HepG2 (cell line): ENCODE measurements around the gene NFKB2. TPM values are rescaled to one million over a fixed set of nuclear protein-coding genes. Genes with fewer than 3 reads are reported as not detected.

ENCODE experiments used
- DZIP1 ChIP-seq: sonication (generic); formaldehyde crosslinking; IDR thresholded peaks from 2 replicates; pipeline ENCODE4 v1.5.0; 2020; ENCODE audit warnings: mild to moderate bottlenecking, missing genetic modification reagents
- ELF3 ChIP-seq: IDR thresholded peaks from 2 replicates; pipeline ENCODE4 v1.6.1; 2016; ENCODE audit warnings: missing genetic modification reagents, missing compliant biosample characterization
- KLF13 ChIP-seq: sonication (generic); formaldehyde crosslinking; IDR thresholded peaks from 2 replicates; pipeline ENCODE4 v1.4.0; 2020; ENCODE audit warnings: mild to moderate bottlenecking, missing genetic modification reagents
- KMT2A ChIP-seq: sonication (generic); formaldehyde crosslinking; IDR thresholded peaks from 2 replicates; pipeline ENCODE4 v1.4.0; 2020; ENCODE audit warnings: missing genetic modification reagents
- PAXIP1 ChIP-seq: sonication (generic); formaldehyde crosslinking; conservative IDR thresholded peaks from 2 replicates; pipeline ENCODE4 v1.4.0; 2020; ENCODE audit warnings: mild to moderate bottlenecking, missing genetic modification reagents, moderate library complexity
- ZBTB40 ChIP-seq, 2 experiments: fragments of 450-650 bp in 1 of 2; sonication (generic) in 1 of 2; formaldehyde crosslinking in 1 of 2; IDR thresholded peaks; 2 replicates each; pipeline versions ENCODE4 v1.6.1 to v1.8.0; 2016 to 2022; ENCODE audit warnings: antibody characterized with exemption in 1 of 2, mild to moderate bottlenecking in 1 of 2, missing genetic modification reagents in 1 of 2
- ZNF180 ChIP-seq: sonication (generic); formaldehyde crosslinking; IDR thresholded peaks from 2 replicates; pipeline ENCODE4 v1.4.0; 2020; ENCODE audit warnings: low read depth, missing genetic modification reagents, borderline replicate concordance
- ZNF20 ChIP-seq: sonication (generic); formaldehyde crosslinking; IDR thresholded peaks from 2 replicates; pipeline ENCODE4 v1.4.0; 2020; ENCODE audit warnings: mild to moderate bottlenecking, moderate library complexity, missing genetic modification reagents
- ZNF33B ChIP-seq: sonication (generic); formaldehyde crosslinking; IDR thresholded peaks from 2 replicates; pipeline ENCODE4 v1.5.1; 2020; ENCODE audit warnings: mild to moderate bottlenecking, missing genetic modification reagents
- ZNF510 ChIP-seq: sonication (generic); formaldehyde crosslinking; IDR thresholded peaks from 2 replicates; pipeline ENCODE4 v1.4.0; 2020; ENCODE audit warnings: low read depth, mild to moderate bottlenecking, missing genetic modification reagents
- ZSCAN22 ChIP-seq: sonication (generic); formaldehyde crosslinking; IDR thresholded peaks from 2 replicates; pipeline ENCODE4 v1.4.0; 2020; ENCODE audit warnings: mild to moderate bottlenecking, missing genetic modification reagents
- polyA plus RNA-seq, 8 experiments: library from polyadenylated mRNA; depleted of rRNA in 3 of 8; stranded (reverse) in 7 of 8; unstranded in 1 of 8; fragments of >200 nt; fragmentation: Illumina TruSeq in 4 of 8; extraction: Trizol in 4 of 8; gene quantifications; 2 replicates each; pipeline versions ENCODE4 v1.2.1 to v1.2.3, GENCODE V29; 2011 to 2016; ENCODE audit warnings: low read depth in 4 of 8, missing spikeins in 1 of 8, mixed read lengths in 1 of 8; ENCODE audit not compliant: insufficient read depth in 1 of 8
- total RNA-seq, 5 experiments: library from RNA; depleted of rRNA; stranded (reverse); fragments of >200 nt; fragmentation: Illumina TruSeq; extraction: Trizol; gene quantifications; 2 replicates each; pipeline ENCODE4 v1.2.3, GENCODE V29; 2016; ENCODE audit warnings: low read depth in 1 of 5

Gene NFKB2
- total and polyA plus RNA-seq, 2 of the 13 experiments (the other 11 are each of a cell fraction or from before 2014, with no cell fraction given) = 7.7 to 12.5 TPM

- TF ChIP-seq ZBTB40 (IDR thresholded peaks at IDR 0.05) (no peak), ZBTB40 (CRISPR knock-in tag; IDR thresholded peaks at IDR 0.05) (peak; percentile 39; the same call in 1 of the 2 replicates), ZNF510 (CRISPR knock-in tag) (peak; percentile 94), DZIP1 (CRISPR knock-in tag) (no peak; the same call in 1 of the 2 replicates), PAXIP1 (CRISPR knock-in tag) (peak; percentile 53; the same call in 1 of the 2 replicates), ZNF20 (CRISPR knock-in tag) (no peak), ELF3 (CRISPR knock-in tag) (peak; percentile 85), KMT2A (peak; percentile 80), ZNF180 (CRISPR knock-in tag) (no peak), KLF13 (CRISPR knock-in tag) (0 out of 2 replicates have a peak, but pooled peaks have one; percentile 62), ZNF33B (CRISPR knock-in tag) (no peak), ZSCAN22 (CRISPR knock-in tag) (no peak)
These were observed 27.1 kb downstream of the NFKB2 start (continued) for GRCh38 chr10:102422545-102423129.
